DND-41 (cell line): ENCODE measurements around the gene TMPRSS12.

Experiments used
- ATAC-seq: fragments of 200-7000 bp; cut with Tn5 transposase; 3 replicates; pipeline ENCODE4 v1.9.1; 2021; ENCODE audit warnings: low read depth; ENCODE audit not compliant: insufficient read depth
- DNase-seq: peaks from one replicate; pipeline ENCODE4 v3.0.0-alpha.2; 2020
- H2AFZ ChIP-seq: 2 replicates; pipeline ENCODE4 v1.6.0; 2012; ENCODE audit warnings: low read depth, low read length
- H3K27ac ChIP-seq: 2 replicates; pipeline ENCODE4 v1.5.1; 2012; ENCODE audit warnings: low read length, inconsistent platforms
- H3K27me3 ChIP-seq: fragments of 200-600 bp; sonication (generic); 2 replicates; pipeline ENCODE4 v1.6.0; 2012; ENCODE audit warnings: low read length, mild to moderate bottlenecking, inconsistent platforms; ENCODE audit not compliant: insufficient read depth, poor library complexity
- H3K36me3 ChIP-seq: 2 replicates; pipeline ENCODE4 v1.5.1; 2012; ENCODE audit warnings: low read length, inconsistent platforms; ENCODE audit not compliant: insufficient read depth
- H3K4me1 ChIP-seq: 2 replicates; pipeline ENCODE4 v1.5.1; 2012; ENCODE audit warnings: mild to moderate bottlenecking, low read length; ENCODE audit not compliant: insufficient read depth
- H3K4me2 ChIP-seq: 2 replicates; pipeline ENCODE4 v1.6.0; 2012; ENCODE audit warnings: mild to moderate bottlenecking, moderate library complexity, low read length, inconsistent platforms; ENCODE audit not compliant: insufficient read depth
- H3K4me3 ChIP-seq, 2 experiments: fragments of 200-600 bp in 1 of 2; shearing (Covaris generic) in 1 of 2; 2 replicates each; pipeline ENCODE4 v1.5.1; 2012 to 2016; ENCODE audit warnings: inconsistent platforms in 2 of 2, low read length in 2 of 2, mild to moderate bottlenecking in 2 of 2, low read depth in 1 of 2, moderate library complexity in 1 of 2
- H3K79me2 ChIP-seq: 2 replicates; pipeline ENCODE4 v1.6.0; 2012; ENCODE audit warnings: low read length, inconsistent platforms; ENCODE audit not compliant: insufficient read depth
- H3K9ac ChIP-seq: 2 replicates; pipeline ENCODE4 v1.6.0; 2012; ENCODE audit warnings: low read depth, mild to moderate bottlenecking, inconsistent platforms, low read length, moderate library complexity
- H3K9me3 ChIP-seq: 2 replicates; pipeline ENCODE4 v1.5.1; 2012; ENCODE audit warnings: low read length, moderate library complexity, mild to moderate bottlenecking, inconsistent platforms; ENCODE audit not compliant: insufficient read depth, severe bottlenecking
- H4K20me1 ChIP-seq: 2 replicates; pipeline ENCODE4 v1.6.0; 2012; ENCODE audit warnings: low read length; ENCODE audit not compliant: insufficient read depth
- EZH2 ChIP-seq: IDR thresholded peaks from 3 replicates; pipeline ENCODE4 v1.6.1; 2012; ENCODE audit warnings: borderline replicate concordance, low read depth, mild to moderate bottlenecking, moderate library complexity, low read length, inconsistent platforms; ENCODE audit not compliant: severe bottlenecking
- TF ChIP-seq, protein P1 (sequence below): IDR thresholded peaks from 2 replicates; pipeline ENCODE4 v1.5.1; 2012; ENCODE audit warnings: borderline replicate concordance, low read length, moderate library complexity, mild to moderate bottlenecking; ENCODE audit not compliant: poor library complexity, severe bottlenecking; ENCODE audit errors: extremely low read depth

Gene TMPRSS12

DNA sequence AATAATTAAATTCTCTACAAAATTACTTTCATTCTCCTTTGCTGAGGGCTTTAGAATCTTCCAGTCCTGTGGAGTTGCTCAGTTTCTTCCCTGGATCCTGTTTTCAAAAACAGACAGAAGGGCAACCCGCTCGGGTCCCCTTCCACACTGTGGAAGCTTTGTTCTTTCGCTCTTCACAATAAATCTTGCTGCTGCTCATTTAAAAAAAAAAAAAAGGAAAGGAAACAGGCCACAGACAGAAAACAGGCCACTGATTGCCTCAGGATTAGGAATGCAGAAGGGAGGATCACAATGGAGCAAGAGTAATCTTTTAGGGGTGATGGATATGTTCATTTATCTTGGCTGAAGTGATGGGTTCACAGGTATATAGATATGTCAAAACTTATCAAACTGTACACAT is 80.1 kb downstream of the TMPRSS12 start:
- no peak overlapping the region for H3K27ac ChIP-seq
- H3K4me2 ChIP-seq = no peak overlapping the region
- H4K20me1 ChIP-seq = no peaks in the 10 kb centered on the region
- no peak overlapping the region for H2AFZ ChIP-seq
- H3K4me3 ChIP-seq = no peak overlapping the region
- TF ChIP-seq, protein P1, sequence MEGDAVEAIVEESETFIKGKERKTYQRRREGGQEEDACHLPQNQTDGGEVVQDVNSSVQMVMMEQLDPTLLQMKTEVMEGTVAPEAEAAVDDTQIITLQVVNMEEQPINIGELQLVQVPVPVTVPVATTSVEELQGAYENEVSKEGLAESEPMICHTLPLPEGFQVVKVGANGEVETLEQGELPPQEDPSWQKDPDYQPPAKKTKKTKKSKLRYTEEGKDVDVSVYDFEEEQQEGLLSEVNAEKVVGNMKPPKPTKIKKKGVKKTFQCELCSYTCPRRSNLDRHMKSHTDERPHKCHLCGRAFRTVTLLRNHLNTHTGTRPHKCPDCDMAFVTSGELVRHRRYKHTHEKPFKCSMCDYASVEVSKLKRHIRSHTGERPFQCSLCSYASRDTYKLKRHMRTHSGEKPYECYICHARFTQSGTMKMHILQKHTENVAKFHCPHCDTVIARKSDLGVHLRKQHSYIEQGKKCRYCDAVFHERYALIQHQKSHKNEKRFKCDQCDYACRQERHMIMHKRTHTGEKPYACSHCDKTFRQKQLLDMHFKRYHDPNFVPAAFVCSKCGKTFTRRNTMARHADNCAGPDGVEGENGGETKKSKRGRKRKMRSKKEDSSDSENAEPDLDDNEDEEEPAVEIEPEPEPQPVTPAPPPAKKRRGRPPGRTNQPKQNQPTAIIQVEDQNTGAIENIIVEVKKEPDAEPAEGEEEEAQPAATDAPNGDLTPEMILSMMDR = no peak
- no peak for TF ChIP-seq EZH2
- H3K27me3 ChIP-seq = no peaks in the 10 kb centered on the region
- H3K9me3 ChIP-seq = peaks cover 4% of the 10 kb centered on the region
- H3K9ac ChIP-seq = no peak overlapping the region
- H3K79me2 ChIP-seq = no peaks in the 10 kb centered on the region
- H3K4me1 ChIP-seq = peaks cover 48% of the 10 kb centered on the region
- ATAC-seq (no peak), DNase-seq (no peak)
- no peaks in the 10 kb centered on the region for H3K36me3 ChIP-seq

DNA sequence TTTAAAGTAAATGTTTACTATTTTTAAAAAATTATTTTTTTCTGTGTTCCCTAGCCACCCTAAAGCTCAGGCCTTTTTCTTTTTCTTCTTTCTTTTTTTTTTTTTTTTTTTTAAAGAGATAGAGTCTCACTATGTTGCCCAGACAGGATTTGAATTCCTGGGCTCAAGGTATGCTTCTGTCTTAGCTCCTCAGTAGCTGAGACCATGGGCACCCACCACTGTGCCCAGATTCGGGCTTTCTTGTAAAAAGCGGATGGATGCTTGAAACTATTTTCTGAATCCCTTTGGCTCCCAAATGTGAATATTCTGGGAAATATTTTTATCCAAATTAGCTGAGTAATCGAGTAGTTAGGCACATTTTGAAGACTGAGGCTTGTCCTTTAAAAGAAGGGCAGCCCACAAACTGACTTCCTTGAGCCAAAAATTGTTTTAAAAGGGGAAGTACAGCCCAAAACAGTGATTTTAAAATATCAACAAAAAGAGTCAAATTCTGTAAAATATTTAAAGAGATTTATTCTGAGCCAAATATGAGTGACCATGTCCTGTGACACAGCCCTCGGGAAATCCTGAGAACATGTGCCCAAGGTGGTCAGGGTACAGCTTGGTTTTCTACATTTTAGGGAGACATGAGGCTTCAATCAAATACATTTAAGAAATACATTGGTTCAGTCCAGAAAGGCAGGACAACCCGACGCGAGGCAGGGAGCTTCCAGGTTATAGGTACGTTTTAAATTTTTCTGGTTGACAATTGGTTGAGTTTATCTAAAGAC is 80.8 kb downstream of the TMPRSS12 start:
- Histone ChIP-seq H2AFZ (peak overlapping the region; percentile 75), H3K4me1 (peaks cover 55% of the 10 kb centered on the region), H3K9me3 (no peaks in the 10 kb centered on the region), H3K4me3 (peak overlapping the region in 1 of 2 experiments; percentile 46; a peak in 1 of 4 replicates), H4K20me1 (no peaks in the 10 kb centered on the region), H3K27ac (peak overlapping the region; percentile 78), H3K4me2 (peak overlapping the region; percentile 67), H3K9ac (peak overlapping the region; percentile 34), H3K79me2 (no peaks in the 10 kb centered on the region), H3K36me3 (no peaks in the 10 kb centered on the region), H3K27me3 (no peaks in the 10 kb centered on the region)
- DNase-seq = no peak
- ATAC-seq = no peak
- TF ChIP-seq EZH2 = no peak
- TF ChIP-seq, protein P1 = no peak

DNA sequence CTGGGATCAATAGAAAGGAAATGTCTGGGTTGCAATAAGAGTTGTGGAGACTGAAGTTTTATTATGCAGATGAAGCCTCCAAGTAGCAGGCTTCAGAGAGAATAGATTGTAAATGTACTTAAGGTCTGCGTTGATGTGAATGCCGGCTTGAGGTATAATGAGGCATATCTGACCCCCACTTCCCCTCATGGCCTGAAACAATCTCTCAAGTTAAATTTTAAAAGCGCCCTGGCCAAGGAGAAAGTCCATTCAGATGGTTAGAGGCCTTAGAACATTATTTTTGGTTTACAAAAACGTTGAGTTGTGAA is 81.4 kb downstream of the TMPRSS12 start:
- H3K36me3 ChIP-seq = no peaks in the 10 kb centered on the region
- no peaks in the 10 kb centered on the region for H4K20me1 ChIP-seq
- peak overlapping the region; percentile 67 for H3K4me2 ChIP-seq
- H3K9me3 ChIP-seq = no peaks in the 10 kb centered on the region
- H3K27ac ChIP-seq = peak overlapping the region; percentile 78
- no peaks in the 10 kb centered on the region for H3K27me3 ChIP-seq
- peak overlapping the region in 1 of 2 experiments; percentile 46; a peak in 2 of 4 replicates for H3K4me3 ChIP-seq
- ATAC-seq (no peak), DNase-seq (no peak)
- peaks cover 61% of the 10 kb centered on the region for H3K4me1 ChIP-seq
- H3K9ac ChIP-seq = peak overlapping the region; percentile 34
- H3K79me2 ChIP-seq = no peaks in the 10 kb centered on the region
- no peak for TF ChIP-seq EZH2
- TF ChIP-seq, protein P1 = no peak
- H2AFZ ChIP-seq = peak overlapping the region; percentile 75
